GM12864 (cell line): ENCODE measurements around the gene FER1L5.

ENCODE experiments used
- DNase-seq: peaks from one replicate; pipeline ENCODE4 v3.0.0-alpha.2; 2011; ENCODE audit warnings: low read depth
- H3K4me3 ChIP-seq: 2 replicates; pipeline ENCODE4 v1.5.1; 2011; ENCODE audit warnings: mild to moderate bottlenecking, low read depth, low read length, control low read depth
- TF ChIP-seq, protein P1 (sequence below): IDR thresholded peaks from 2 replicates; pipeline ENCODE4 v1.5.1; 2011; ENCODE audit warnings: low read depth, mild to moderate bottlenecking, moderate library complexity, low read length, control low read depth, inconsistent platforms; ENCODE audit errors: missing control alignments

The FER1L5 gene

GRCh38 chr2:96703021-96703751 is 60.6 kb downstream of the FER1L5 start:
- H3K4me3 ChIP-seq, result no peak overlapping the region
- no peak for DNase-seq
- TF ChIP-seq, protein P1, sequence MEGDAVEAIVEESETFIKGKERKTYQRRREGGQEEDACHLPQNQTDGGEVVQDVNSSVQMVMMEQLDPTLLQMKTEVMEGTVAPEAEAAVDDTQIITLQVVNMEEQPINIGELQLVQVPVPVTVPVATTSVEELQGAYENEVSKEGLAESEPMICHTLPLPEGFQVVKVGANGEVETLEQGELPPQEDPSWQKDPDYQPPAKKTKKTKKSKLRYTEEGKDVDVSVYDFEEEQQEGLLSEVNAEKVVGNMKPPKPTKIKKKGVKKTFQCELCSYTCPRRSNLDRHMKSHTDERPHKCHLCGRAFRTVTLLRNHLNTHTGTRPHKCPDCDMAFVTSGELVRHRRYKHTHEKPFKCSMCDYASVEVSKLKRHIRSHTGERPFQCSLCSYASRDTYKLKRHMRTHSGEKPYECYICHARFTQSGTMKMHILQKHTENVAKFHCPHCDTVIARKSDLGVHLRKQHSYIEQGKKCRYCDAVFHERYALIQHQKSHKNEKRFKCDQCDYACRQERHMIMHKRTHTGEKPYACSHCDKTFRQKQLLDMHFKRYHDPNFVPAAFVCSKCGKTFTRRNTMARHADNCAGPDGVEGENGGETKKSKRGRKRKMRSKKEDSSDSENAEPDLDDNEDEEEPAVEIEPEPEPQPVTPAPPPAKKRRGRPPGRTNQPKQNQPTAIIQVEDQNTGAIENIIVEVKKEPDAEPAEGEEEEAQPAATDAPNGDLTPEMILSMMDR, result no peak

DNA sequence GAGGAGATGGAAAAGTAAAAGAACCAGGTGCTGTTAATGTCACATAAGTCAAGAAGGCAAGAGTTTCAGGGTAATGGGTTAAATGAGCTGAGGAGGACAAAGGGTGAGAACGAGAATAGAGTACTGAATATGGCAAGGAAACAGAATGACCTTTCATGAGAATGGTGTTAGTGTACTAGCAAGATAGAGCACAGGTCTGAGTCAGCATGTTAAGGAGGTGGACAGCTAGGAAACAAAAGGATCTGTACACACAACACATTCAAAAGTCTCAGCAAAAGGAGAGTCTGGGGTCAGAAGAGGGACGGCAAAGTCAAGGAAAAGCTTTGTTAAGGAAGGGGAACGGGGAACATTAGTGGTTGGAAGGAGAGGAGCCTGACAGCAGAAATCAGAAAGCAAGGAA is 68.4 kb downstream of the FER1L5 start:
- no peak for DNase-seq
- TF ChIP-seq, protein P1, result no peak
- no peak overlapping the region for H3K4me3 ChIP-seq

DNA sequence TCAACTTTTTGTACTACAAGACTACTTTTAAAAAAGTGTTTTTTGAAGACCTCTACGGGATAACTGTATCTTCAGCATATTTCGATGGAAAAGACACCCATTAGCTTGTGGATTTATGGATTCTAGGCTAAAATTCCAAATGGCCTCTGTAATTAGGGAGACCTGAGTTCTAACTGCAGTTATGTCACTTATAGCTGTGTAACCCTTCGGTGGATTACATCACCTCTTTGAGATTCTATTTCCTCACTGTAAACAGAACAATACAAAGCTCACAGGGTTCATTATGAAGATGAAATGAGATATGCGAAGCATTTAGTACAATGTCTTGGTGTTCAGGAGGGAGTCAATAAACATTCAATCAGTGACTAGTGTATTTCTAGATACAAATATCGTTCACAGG is 73.1 kb downstream of the FER1L5 start:
- TF ChIP-seq, protein P1, result no peak
- no peak overlapping the region for H3K4me3 ChIP-seq
- no peak for DNase-seq

DNA sequence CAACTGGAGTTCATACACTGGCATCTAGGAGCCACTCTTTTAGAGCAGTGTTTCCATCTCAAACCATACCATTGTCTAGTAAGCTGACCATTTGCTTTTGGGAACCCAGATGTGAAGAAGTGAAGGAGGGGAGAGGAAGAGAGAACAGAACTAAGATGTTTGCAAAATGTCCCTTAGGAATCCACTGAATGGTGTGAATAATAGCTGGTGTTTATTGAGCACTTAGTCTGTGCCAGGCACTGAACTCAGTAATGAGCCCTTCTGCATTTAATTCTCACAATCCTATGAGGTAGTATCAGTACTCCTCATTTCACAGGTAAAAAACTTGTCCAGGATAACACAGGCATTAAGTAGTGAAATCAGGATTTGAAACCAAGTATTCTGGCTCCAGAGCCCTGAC is 73.8 kb downstream of the FER1L5 start:
- DNase-seq, result no peak
- TF ChIP-seq, protein P1, result no peak
- H3K4me3 ChIP-seq, result no peak overlapping the region

GRCh38 chr2:96726131-96726530 is 83.6 kb downstream of the FER1L5 start:
- H3K4me3 ChIP-seq, result no peak overlapping the region
- TF ChIP-seq, protein P1, result no peak
- no peak for DNase-seq

DNA sequence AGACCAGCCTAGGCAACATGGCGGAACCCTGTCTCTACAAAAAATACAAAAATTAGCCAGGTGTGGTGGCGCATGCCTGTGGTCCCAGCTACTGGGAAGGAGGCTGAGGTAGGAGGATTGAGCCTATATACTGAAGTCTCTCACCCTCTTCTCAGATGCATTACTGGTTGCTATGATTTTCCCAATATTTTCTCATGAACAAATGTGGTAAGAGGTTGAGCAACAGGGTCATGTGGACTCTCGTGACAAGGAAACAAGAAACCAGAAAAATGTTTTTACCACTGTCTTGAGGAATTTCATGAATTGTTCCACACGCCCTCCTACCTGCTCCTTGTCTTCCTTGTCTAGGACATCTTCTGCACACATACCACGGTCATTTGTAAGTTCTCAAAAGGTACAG is 84.9 kb downstream of the FER1L5 start:
- no peak overlapping the region for H3K4me3 ChIP-seq
- TF ChIP-seq, protein P1, result no peak
- no peak for DNase-seq

GRCh38 chr2:96729748-96730147 is 87.2 kb downstream of the FER1L5 start:
- H3K4me3 ChIP-seq, result no peak overlapping the region
- TF ChIP-seq, protein P1, result no peak
- DNase-seq, result no peak
